IPS-20b (cell line): Measurements from ENCODE around the gene SLC47A2.
"Not testable (repeated sequence)": the region's sequence is repeated elsewhere in the genome, so short reads cannot be mapped to it uniquely, and the experiment has no call there.

Source experiments
- H3K27ac ChIP-seq: one replicate; pipeline ENCODE4 v1.5.1; 2013; ENCODE audit warnings: low read length
- H3K27me3 ChIP-seq: 2 replicates; pipeline ENCODE4 v1.6.1; 2013; ENCODE audit warnings: mild to moderate bottlenecking, low read length, inconsistent platforms; ENCODE audit not compliant: insufficient read depth
- H3K36me3 ChIP-seq: 2 replicates; pipeline ENCODE4 v1.6.1; 2013; ENCODE audit warnings: low read depth, mild to moderate bottlenecking, inconsistent platforms, low read length, moderate library complexity; ENCODE audit not compliant: insufficient read depth
- H3K4me1 ChIP-seq: 2 replicates; pipeline ENCODE4 v1.6.1; 2013; ENCODE audit warnings: mild to moderate bottlenecking, control low read depth, inconsistent platforms, low read length, moderate library complexity; ENCODE audit not compliant: insufficient read depth
- H3K4me3 ChIP-seq: 2 replicates; pipeline ENCODE4 v1.5.1; 2013; ENCODE audit warnings: mild to moderate bottlenecking, low read length, inconsistent platforms
- H3K9ac ChIP-seq: 2 replicates; pipeline ENCODE4 v1.6.1; 2013; ENCODE audit warnings: low read depth, mild to moderate bottlenecking, inconsistent platforms, low read length, moderate library complexity
- H3K9me3 ChIP-seq: 2 replicates; pipeline ENCODE4 v1.6.1; 2013; ENCODE audit warnings: mild to moderate bottlenecking, low read depth, low read length, inconsistent platforms; ENCODE audit not compliant: insufficient read depth

Gene SLC47A2, protein sequence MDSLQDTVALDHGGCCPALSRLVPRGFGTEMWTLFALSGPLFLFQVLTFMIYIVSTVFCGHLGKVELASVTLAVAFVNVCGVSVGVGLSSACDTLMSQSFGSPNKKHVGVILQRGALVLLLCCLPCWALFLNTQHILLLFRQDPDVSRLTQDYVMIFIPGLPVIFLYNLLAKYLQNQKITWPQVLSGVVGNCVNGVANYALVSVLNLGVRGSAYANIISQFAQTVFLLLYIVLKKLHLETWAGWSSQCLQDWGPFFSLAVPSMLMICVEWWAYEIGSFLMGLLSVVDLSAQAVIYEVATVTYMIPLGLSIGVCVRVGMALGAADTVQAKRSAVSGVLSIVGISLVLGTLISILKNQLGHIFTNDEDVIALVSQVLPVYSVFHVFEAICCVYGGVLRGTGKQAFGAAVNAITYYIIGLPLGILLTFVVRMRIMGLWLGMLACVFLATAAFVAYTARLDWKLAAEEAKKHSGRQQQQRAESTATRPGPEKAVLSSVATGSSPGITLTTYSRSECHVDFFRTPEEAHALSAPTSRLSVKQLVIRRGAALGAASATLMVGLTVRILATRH

DNA sequence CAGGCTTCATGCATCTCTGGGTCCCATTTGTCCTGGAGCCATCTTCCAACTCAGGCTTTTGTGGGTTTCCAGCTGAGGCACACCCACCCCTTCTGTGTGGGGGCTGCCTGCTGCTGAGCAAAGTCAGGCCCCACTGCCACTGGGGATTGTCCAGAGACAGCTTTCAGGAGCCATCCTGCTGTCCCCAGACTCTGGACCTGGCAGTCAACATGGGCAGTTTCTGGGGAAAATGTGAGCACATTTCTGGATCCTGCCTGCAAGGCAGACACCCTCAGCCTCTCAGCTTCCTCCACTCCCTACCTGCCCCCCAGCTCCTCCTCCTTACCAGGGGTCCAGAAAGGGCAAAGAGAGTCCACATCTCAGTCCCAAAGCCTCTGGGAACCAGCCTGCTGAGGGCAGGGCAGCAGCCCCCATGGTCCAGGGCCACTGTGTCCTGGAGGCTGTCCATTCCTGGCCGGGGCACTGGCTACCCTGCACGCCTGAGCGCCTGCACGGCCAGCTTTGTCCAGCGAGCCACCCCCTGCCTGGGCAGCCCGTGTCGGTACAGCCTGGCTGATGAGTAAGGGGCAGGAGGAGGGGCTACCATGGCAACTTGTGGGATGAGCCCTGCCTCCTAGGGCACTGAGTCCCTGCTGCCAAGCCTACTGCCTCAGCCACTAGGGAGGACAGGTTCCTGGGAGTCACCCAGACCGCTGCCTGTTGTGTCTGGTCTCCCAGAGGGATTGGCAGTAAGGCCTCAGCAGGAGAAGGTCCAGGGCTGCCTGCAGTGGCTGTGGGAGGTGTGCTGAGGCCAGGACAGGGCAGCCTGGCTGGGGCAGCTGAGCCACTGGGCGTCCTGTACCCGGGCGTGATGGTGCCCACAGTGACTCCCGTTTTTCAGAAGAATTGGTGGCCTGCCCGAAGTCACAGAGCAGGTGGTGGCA is at the start of gene SLC47A2:
TSS of gene SLC47A2 (minus strand) at position 477 of the 923 bp plus-strand sequence. CDS start at position 448, 29 bp downstream.
- Histone ChIP-seq H3K4me1 (peaks cover 3% of the 10 kb centered on the region; the same call in 1 of the 2 replicates), H3K4me3 (no peak within 1 kb of the TSS), H3K36me3 (no peaks in the 10 kb centered on the region), H3K9ac (no peak within 1 kb of the TSS), H3K9me3 (no peaks in the 10 kb centered on the region), H3K27me3 (no peaks in the 10 kb centered on the region), H3K27ac (no peak within 1 kb of the TSS)

DNA sequence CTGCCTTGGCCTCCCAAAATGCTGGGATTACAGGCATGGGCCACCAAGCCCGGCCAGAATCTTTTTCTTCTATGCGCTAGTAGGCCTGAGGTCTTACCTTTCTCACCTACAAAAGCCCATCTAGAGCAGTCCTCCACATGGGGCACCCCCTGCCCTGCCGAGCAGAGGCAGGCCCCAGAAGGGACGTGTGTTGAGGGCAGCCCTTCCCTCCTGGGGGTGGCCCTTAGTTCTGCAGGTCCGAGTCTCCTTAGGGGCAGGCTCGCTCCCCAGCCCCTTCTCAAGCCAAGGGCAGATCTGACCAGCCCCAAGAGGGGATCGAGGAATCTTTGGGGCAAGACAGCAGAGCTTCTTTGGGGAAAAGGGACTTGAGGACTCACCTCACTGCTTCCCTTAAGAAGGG is 49.6 kb upstream of the SLC47A2 start:
- Histone ChIP-seq H3K27ac (no peak overlapping the region), H3K4me1 (no peaks in the 10 kb centered on the region), H3K4me3 (no peak overlapping the region), H3K27me3 (peaks cover 7% of the 10 kb centered on the region; the same call in 1 of the 2 replicates), H3K9ac (no peak overlapping the region), H3K36me3 (no peaks in the 10 kb centered on the region), H3K9me3 (no peaks in the 10 kb centered on the region)

- H3K9me3 ChIP-seq, H3K9ac ChIP-seq, H3K27me3 ChIP-seq, H3K36me3 ChIP-seq, H3K4me1 ChIP-seq, H3K4me3 ChIP-seq, H3K27ac ChIP-seq: not testable (repeated sequence)
Measured at GRCh38 chr17:19763991-19764390, 47.6 kb upstream of the SLC47A2 start.

DNA sequence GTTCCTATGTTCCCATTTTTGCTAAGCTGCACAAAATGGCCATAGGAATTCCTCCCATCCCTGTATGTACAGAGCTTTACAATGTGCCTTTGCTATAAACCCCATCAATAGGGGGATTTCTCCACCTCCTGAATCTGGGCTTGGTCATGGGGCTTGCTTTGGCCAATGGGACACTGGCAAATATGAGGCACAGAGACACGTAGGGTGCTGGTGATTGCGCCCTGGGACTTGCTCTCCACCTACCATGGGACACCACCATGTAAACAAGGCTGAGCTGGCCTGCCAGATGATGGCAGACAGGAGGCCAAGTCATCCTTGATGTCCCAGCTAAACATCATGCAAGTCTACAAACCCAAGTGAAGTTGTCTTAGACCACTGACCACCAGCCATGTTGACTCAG is 47.0 kb upstream of the SLC47A2 start:
- Histone ChIP-seq H3K27me3 (peaks cover 7% of the 10 kb centered on the region; the same call in 1 of the 2 replicates), H3K9me3 (no peaks in the 10 kb centered on the region), H3K36me3 (no peaks in the 10 kb centered on the region), H3K9ac (no peak overlapping the region), H3K4me3 (no peak overlapping the region), H3K4me1 (no peaks in the 10 kb centered on the region), H3K27ac (no peak overlapping the region)

DNA sequence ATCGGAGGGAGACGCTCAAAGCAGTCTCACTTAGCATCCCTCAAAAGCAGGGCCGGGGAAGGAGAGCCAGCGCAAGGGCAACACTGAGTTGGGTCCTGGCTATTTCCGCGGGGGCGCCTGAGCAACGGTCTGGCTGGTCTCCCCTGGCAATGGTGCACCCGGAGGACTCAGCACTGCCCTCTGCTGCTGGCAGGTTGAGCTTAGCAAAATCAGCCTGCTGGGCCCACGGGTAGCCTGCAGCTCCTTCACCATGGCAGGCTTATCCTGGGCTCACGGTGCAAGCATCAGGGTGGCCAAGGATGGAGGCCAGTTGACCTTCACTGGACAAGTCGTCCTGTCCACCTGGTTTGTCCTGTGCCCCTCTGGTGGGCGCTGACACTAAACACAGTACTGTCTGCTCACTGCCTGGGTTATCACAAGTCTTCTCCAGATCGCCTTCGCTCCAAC is 46.2 kb upstream of the SLC47A2 start:
- peaks cover 7% of the 10 kb centered on the region; the same call in 1 of the 2 replicates for H3K27me3 ChIP-seq
- H3K4me3 ChIP-seq, result no peak overlapping the region
- H3K27ac ChIP-seq, result no peak overlapping the region
- no peaks in the 10 kb centered on the region for H3K9me3 ChIP-seq
- H3K4me1 ChIP-seq, result no peaks in the 10 kb centered on the region
- H3K9ac ChIP-seq, result no peak overlapping the region
- H3K36me3 ChIP-seq, result no peaks in the 10 kb centered on the region

GRCh38 chr17:19760746-19761145 is 44.4 kb upstream of the SLC47A2 start:
- no peak overlapping the region for H3K9ac ChIP-seq
- H3K4me1 ChIP-seq, result no peaks in the 10 kb centered on the region
- H3K4me3 ChIP-seq, result no peak overlapping the region
- peaks cover 7% of the 10 kb centered on the region; the same call in 1 of the 2 replicates for H3K27me3 ChIP-seq
- no peaks in the 10 kb centered on the region for H3K9me3 ChIP-seq
- no peaks in the 10 kb centered on the region for H3K36me3 ChIP-seq
- no peak overlapping the region for H3K27ac ChIP-seq

DNA sequence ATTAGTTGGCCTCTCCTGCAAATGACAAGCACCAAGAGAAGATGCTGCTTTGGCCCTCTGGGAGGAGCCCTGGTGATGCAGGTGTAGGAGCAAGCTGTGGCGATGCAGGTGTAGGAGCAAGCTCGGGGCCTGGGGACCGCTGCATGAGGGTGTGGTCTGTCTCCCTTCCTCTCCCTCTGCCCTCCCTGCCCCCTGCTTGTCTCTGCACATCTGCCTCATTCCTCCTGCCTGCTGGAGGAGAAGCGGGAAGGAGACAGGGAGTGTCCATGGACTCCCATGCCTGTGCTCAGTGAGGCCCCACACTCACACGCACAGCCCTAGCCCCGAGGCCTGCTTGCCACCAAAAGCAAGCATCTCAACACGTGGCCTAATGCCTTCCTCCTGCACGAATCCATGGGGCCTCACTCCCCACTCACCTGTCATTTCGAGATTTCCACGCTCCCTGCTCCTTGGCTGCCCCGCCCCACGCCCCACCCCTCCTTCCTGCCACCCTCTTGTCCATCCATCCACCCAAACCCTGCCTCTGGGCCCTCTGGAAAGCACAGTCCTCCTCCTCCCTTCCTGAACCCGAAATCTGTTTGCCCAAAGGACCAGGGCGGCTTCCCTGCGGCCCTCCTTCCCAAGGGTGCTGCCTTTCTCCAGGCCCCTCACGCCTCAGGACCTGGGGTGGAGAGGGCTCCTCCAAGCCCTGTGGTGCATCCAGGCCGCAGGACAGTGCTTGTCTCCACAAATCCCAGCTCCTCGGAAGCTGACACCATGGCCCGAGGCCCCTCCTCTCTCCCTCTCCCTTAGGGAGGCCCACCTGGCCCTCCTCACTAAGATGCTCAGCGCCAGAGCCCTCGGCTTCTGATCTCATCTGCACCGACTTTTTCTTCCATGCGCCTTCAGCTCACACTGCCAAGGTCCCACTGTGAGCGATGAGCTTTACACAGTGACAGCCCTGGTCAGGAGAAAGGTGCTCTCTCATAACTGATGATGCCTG is 43.5 kb upstream of the SLC47A2 start:
- H3K27ac ChIP-seq, result no peak overlapping the region
- H3K4me3 ChIP-seq, result no peak overlapping the region
- H3K4me1 ChIP-seq, result no peaks in the 10 kb centered on the region
- no peaks in the 10 kb centered on the region for H3K36me3 ChIP-seq
- no peak overlapping the region for H3K9ac ChIP-seq
- peaks cover 7% of the 10 kb centered on the region; the same call in 1 of the 2 replicates for H3K27me3 ChIP-seq
- no peaks in the 10 kb centered on the region for H3K9me3 ChIP-seq

GRCh38 chr17:19757536-19758180 is 41.3 kb upstream of the SLC47A2 start:
- H3K27ac ChIP-seq, result no peak overlapping the region
- H3K9me3 ChIP-seq, result no peaks in the 10 kb centered on the region
- no peak overlapping the region for H3K4me3 ChIP-seq
- no peak overlapping the region for H3K9ac ChIP-seq
- peaks cover 7% of the 10 kb centered on the region; the same call in 1 of the 2 replicates for H3K27me3 ChIP-seq
- H3K36me3 ChIP-seq, result no peaks in the 10 kb centered on the region
- H3K4me1 ChIP-seq, result no peaks in the 10 kb centered on the region

- H3K36me3 ChIP-seq, result no peaks in the 10 kb centered on the region
- no peaks in the 10 kb centered on the region for H3K9me3 ChIP-seq
- no peaks in the 10 kb centered on the region for H3K27me3 ChIP-seq
- H3K4me3 ChIP-seq, result no peak overlapping the region
- no peaks in the 10 kb centered on the region for H3K4me1 ChIP-seq
- no peak overlapping the region for H3K27ac ChIP-seq
- H3K9ac ChIP-seq, result no peak overlapping the region
Measured at GRCh38 chr17:19756546-19756945, 40.2 kb upstream of the SLC47A2 start.

DNA sequence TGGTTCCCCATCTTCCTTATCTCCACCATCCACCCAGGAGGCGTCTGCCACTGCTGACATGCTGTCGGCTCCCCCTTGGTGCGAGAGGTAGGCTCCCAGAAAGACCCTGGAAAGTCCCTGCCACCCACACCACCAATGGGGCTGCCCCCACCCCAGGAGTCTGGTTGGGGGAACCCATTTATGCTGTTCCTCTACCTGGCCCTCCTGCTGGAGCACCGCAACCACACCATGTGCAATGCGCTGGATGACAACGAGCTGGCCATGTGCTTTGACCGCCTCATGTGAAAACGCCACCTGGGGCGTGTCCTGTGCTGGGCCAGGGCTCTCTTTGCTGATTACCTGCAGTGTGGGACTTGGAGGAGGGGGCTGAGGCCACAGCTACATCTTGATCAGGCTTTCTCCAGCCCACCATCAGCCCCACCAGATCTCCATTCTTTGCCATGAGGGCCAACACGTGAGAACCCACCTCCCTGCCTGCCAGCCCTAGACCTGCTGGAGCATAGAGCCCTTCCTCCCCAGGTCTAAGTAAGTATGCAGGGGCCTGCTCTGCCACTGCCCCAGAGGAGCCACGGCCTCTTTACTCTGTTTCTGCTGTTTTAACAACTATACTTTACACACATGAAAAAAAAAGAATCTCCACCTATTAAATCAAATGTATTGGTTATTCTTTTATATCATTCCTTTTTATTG is 39.6 kb upstream of the SLC47A2 start:
- Histone ChIP-seq H3K4me1 (no peaks in the 10 kb centered on the region), H3K9me3 (no peaks in the 10 kb centered on the region), H3K4me3 (no peak overlapping the region), H3K9ac (no peak overlapping the region), H3K27me3 (no peaks in the 10 kb centered on the region), H3K27ac (no peak overlapping the region), H3K36me3 (no peaks in the 10 kb centered on the region)
